Effector memory CD4-positive, alpha-beta T cell (primary cell): ENCODE data around the gene MCM8.

Source experiments
- DNase-seq, 3 donors: peaks; one replicate each; pipeline ENCODE4 v3.0.0-alpha.2; 2020
- H3K27ac ChIP-seq: 2 replicates; pipeline ENCODE4 v1.7.0; 2013; ENCODE audit warnings: mild to moderate bottlenecking, low read length, moderate library complexity; ENCODE audit not compliant: insufficient read depth, poor library complexity, severe bottlenecking
- H3K27me3 ChIP-seq: replicated peaks from 2 replicates; pipeline ENCODE4 v1.7.0; 2013; ENCODE audit warnings: mild to moderate bottlenecking, low read length; ENCODE audit not compliant: insufficient read depth, control insufficient read depth, poor library complexity, severe bottlenecking
- H3K36me3 ChIP-seq: 2 replicates; pipeline ENCODE4 v1.7.0; 2013; ENCODE audit warnings: mild to moderate bottlenecking, low read length, moderate library complexity; ENCODE audit not compliant: control insufficient read depth, insufficient read depth
- H3K4me1 ChIP-seq: 2 replicates; pipeline ENCODE4 v1.7.0; 2013; ENCODE audit warnings: low read length, mild to moderate bottlenecking; ENCODE audit not compliant: control insufficient read depth, insufficient read depth, poor library complexity, severe bottlenecking
- H3K4me3 ChIP-seq: 2 replicates; pipeline ENCODE4 v1.7.0; 2013; ENCODE audit warnings: low read length, low read depth, mild to moderate bottlenecking; ENCODE audit not compliant: insufficient read depth, poor library complexity, severe bottlenecking
- H3K9me3 ChIP-seq: 2 replicates; pipeline ENCODE4 v1.7.0; 2013; ENCODE audit warnings: mild to moderate bottlenecking, low read length, moderate library complexity; ENCODE audit not compliant: control insufficient read depth

The MCM8 gene

GRCh38 chr20:5938456-5939029 lies 11.9 kb upstream of the MCM8 start:
- no peak for DNase-seq
- Histone ChIP-seq H3K9me3 (no peaks in the 10 kb centered on the region), H3K4me3 (no peak overlapping the region), H3K27me3 (no peaks in the 10 kb centered on the region), H3K36me3 (peaks cover 51% of the 10 kb centered on the region), H3K27ac (no peak overlapping the region), H3K4me1 (no peaks in the 10 kb centered on the region)

GRCh38 chr20:5945963-5946362 lies 4.5 kb upstream of the MCM8 start:
- no peak overlapping the region for H3K27ac ChIP-seq
- H3K27me3 ChIP-seq, result no peaks in the 10 kb centered on the region
- peaks cover 41% of the 10 kb centered on the region for H3K36me3 ChIP-seq
- DNase-seq, result no peak
- no peak overlapping the region for H3K4me3 ChIP-seq
- H3K9me3 ChIP-seq, result no peaks in the 10 kb centered on the region
- peaks cover 10% of the 10 kb centered on the region for H3K4me1 ChIP-seq

GRCh38 chr20:5947276-5947675 lies 3.2 kb upstream of the MCM8 start:
- Histone ChIP-seq H3K9me3 (no peaks in the 10 kb centered on the region), H3K4me3 (no peak overlapping the region), H3K36me3 (peaks cover 28% of the 10 kb centered on the region), H3K27ac (no peak overlapping the region), H3K4me1 (peaks cover 10% of the 10 kb centered on the region), H3K27me3 (no peaks in the 10 kb centered on the region)
- no peak for DNase-seq

GRCh38 chr20:5949943-5950270 lies 545 bp upstream of the MCM8 start:
- Histone ChIP-seq H3K27me3 (no peaks in the 10 kb centered on the region), H3K27ac (peak overlapping the region; percentile 79), H3K4me3 (peak overlapping the region; percentile 74), H3K36me3 (peaks cover 22% of the 10 kb centered on the region), H3K4me1 (peaks cover 10% of the 10 kb centered on the region), H3K9me3 (no peaks in the 10 kb centered on the region)
- no peak for DNase-seq

- Histone ChIP-seq H3K27ac (no peak overlapping the region), H3K27me3 (no peaks in the 10 kb centered on the region), H3K4me3 (no peak overlapping the region), H3K4me1 (no peaks in the 10 kb centered on the region), H3K36me3 (no peaks in the 10 kb centered on the region), H3K9me3 (no peaks in the 10 kb centered on the region)
- no peak for DNase-seq
Measured at GRCh38 chr20:5967469-5967868, 17.0 kb downstream of the MCM8 start.

GRCh38 chr20:5968462-5968861 lies 18.0 kb downstream of the MCM8 start:
- H3K4me1 ChIP-seq, result no peaks in the 10 kb centered on the region
- no peak overlapping the region for H3K4me3 ChIP-seq
- H3K27ac ChIP-seq, result no peak overlapping the region
- no peaks in the 10 kb centered on the region for H3K27me3 ChIP-seq
- no peak for DNase-seq
- no peaks in the 10 kb centered on the region for H3K36me3 ChIP-seq
- no peaks in the 10 kb centered on the region for H3K9me3 ChIP-seq

- H3K27ac ChIP-seq, result no peak overlapping the region
- H3K4me3 ChIP-seq, result no peak overlapping the region
- H3K4me1 ChIP-seq, result no peaks in the 10 kb centered on the region
- DNase-seq, result no peak
- H3K27me3 ChIP-seq, result no peaks in the 10 kb centered on the region
- H3K36me3 ChIP-seq, result no peaks in the 10 kb centered on the region
- H3K9me3 ChIP-seq, result no peaks in the 10 kb centered on the region
Measured at GRCh38 chr20:5969348-5969935, 19.0 kb downstream of the MCM8 start.

- no peak for DNase-seq
- Histone ChIP-seq H3K27ac (no peak overlapping the region), H3K4me1 (no peaks in the 10 kb centered on the region), H3K9me3 (no peaks in the 10 kb centered on the region), H3K36me3 (no peaks in the 10 kb centered on the region), H3K4me3 (no peak overlapping the region), H3K27me3 (no peaks in the 10 kb centered on the region)
Measured at GRCh38 chr20:5969940-5970339, 19.5 kb downstream of the MCM8 start.

GRCh38 chr20:5970381-5970780 lies 19.9 kb downstream of the MCM8 start:
- Histone ChIP-seq H3K36me3 (no peaks in the 10 kb centered on the region), H3K4me1 (no peaks in the 10 kb centered on the region), H3K9me3 (no peaks in the 10 kb centered on the region), H3K27ac (no peak overlapping the region), H3K27me3 (no peaks in the 10 kb centered on the region), H3K4me3 (no peak overlapping the region)
- DNase-seq, result no peak

GRCh38 chr20:5971203-5971602 lies 20.8 kb downstream of the MCM8 start:
- Histone ChIP-seq H3K36me3 (no peaks in the 10 kb centered on the region), H3K27me3 (no peaks in the 10 kb centered on the region), H3K4me1 (no peaks in the 10 kb centered on the region), H3K9me3 (no peaks in the 10 kb centered on the region), H3K27ac (no peak overlapping the region), H3K4me3 (no peak overlapping the region)
- DNase-seq, result no peak
